PC-9 (cell line): Measurements from ENCODE around the gene STAB1.

Source experiments
- EZH2 ChIP-seq: fragments of 200-600 bp; sonication (generic); IDR thresholded peaks from 2 replicates; pipeline ENCODE4 v1.8.0; 2017; ENCODE audit warnings: antibody characterized with exemption, low read depth
- TF ChIP-seq, protein P1 (sequence below): fragments of 200-600 bp; sonication (generic); conservative IDR thresholded peaks from 2 replicates; pipeline ENCODE4 v1.6.1; 2017; ENCODE audit warnings: mixed run types, antibody characterized with exemption, mild to moderate bottlenecking, moderate library complexity

GRCh38 chr3:52461874-52462273 is 33.3 kb upstream of the STAB1 start:
- TF ChIP-seq, protein P1, sequence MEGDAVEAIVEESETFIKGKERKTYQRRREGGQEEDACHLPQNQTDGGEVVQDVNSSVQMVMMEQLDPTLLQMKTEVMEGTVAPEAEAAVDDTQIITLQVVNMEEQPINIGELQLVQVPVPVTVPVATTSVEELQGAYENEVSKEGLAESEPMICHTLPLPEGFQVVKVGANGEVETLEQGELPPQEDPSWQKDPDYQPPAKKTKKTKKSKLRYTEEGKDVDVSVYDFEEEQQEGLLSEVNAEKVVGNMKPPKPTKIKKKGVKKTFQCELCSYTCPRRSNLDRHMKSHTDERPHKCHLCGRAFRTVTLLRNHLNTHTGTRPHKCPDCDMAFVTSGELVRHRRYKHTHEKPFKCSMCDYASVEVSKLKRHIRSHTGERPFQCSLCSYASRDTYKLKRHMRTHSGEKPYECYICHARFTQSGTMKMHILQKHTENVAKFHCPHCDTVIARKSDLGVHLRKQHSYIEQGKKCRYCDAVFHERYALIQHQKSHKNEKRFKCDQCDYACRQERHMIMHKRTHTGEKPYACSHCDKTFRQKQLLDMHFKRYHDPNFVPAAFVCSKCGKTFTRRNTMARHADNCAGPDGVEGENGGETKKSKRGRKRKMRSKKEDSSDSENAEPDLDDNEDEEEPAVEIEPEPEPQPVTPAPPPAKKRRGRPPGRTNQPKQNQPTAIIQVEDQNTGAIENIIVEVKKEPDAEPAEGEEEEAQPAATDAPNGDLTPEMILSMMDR: no peak
- TF ChIP-seq EZH2: no peak
